Activated T-cell treated with anti-CD3 and anti-CD28 coated beads, Interleukin-2, amount 50 U/mL, for 72 hours (primary cell): ENCODE data around the gene UBE2Z. TPM values are rescaled to one million over a fixed set of nuclear protein-coding genes. Genes with fewer than 3 reads are reported as not detected.

Experiments
- ATAC-seq, 2 donors: fragments of 150-1000 bp; cut with Tn5 transposase; replicated peaks in 1 of 2; 2 replicates each; pipeline ENCODE4 v1.10.0; 2021; ENCODE audit warnings: moderate library complexity in 2 of 2, mild to moderate bottlenecking in 1 of 2
- DNase-seq, 2 donors: peaks; one replicate each; pipeline ENCODE4 v3.0.0; 2021 to 2022; ENCODE audit warnings: mixed read lengths in 1 of 2
- H3K27ac Mint-ChIP-seq: one replicate; pipeline ENCODE4 v1.8.0; 2022; ENCODE audit warnings: mild to moderate bottlenecking, moderate library complexity, mixed read lengths
- H3K27me3 Mint-ChIP-seq: one replicate; pipeline ENCODE4 v1.8.0; 2022; ENCODE audit warnings: low read depth, mixed read lengths
- H3K36me3 Mint-ChIP-seq, 2 donors: one replicate each; pipeline ENCODE4 v1.8.0; 2022; ENCODE audit warnings: mixed read lengths in 2 of 2, mild to moderate bottlenecking in 1 of 2; ENCODE audit not compliant: insufficient read depth in 2 of 2
- H3K4me1 Mint-ChIP-seq: one replicate; pipeline ENCODE4 v1.8.0; 2022; ENCODE audit warnings: low read depth, mixed read lengths
- H3K4me3 Mint-ChIP-seq, 2 donors: one replicate each; pipeline ENCODE4 v1.8.0; 2022; ENCODE audit warnings: mild to moderate bottlenecking in 2 of 2, mixed read lengths in 2 of 2, moderate library complexity in 2 of 2
- H3K9me3 Mint-ChIP-seq, 2 donors: one replicate each; pipeline ENCODE4 v1.8.0; 2022; ENCODE audit warnings: mixed read lengths in 2 of 2
- total RNA-seq, 2 donors: library from RNA; stranded (reverse); gene quantifications; one replicate each; pipeline ENCODE4 v1.2.3, GENCODE V29; 2022

Gene UBE2Z
- total RNA-seq, 2 donors from 2014 or later: 133 to 191 TPM

- Mint-ChIP-seq H3K4me1 (peaks cover 82% of the 10 kb centered on the region), H3K9me3 (no peaks in the 10 kb centered on the region), H3K27ac (peak overlapping the region; percentile 99), H3K36me3 (peaks cover 35 to 46% of the 10 kb centered on the region in 2 donors), H3K27me3 (no peaks in the 10 kb centered on the region), H3K4me3 (peak overlapping the region; percentile 95 to 99)
- no peak for ATAC-seq
- DNase-seq: no peak
Observed at GRCh38 chr17:48910370-48910769, 2.2 kb downstream of the UBE2Z start.

DNA sequence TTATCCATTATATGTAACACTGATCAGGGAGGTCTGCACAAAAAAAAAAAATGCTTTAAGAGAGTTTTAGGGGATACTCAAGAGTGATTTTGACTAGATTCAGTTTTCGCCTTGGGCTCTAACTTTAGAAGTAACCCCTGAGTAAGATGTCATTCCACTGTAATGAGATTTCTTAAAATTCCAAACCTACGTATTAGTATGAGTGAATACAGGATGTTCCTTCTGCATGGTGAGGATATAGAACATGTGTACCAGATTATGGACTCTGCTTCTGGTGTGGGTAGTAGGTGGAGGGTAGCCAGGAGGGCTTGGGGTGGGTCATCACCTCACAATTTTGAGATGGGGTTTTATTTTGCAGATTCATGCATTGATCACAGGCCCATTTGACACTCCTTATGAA lies 4.3 kb downstream of the UBE2Z start:
- DNase-seq (no peak), ATAC-seq (no peak)
- Mint-ChIP-seq H3K27ac (peak overlapping the region; percentile 99), H3K9me3 (no peaks in the 10 kb centered on the region), H3K36me3 (peaks cover 40 to 59% of the 10 kb centered on the region in 2 donors), H3K4me1 (peaks cover 89% of the 10 kb centered on the region), H3K27me3 (no peaks in the 10 kb centered on the region), H3K4me3 (peak overlapping the region; percentile 95 to 99)

DNA sequence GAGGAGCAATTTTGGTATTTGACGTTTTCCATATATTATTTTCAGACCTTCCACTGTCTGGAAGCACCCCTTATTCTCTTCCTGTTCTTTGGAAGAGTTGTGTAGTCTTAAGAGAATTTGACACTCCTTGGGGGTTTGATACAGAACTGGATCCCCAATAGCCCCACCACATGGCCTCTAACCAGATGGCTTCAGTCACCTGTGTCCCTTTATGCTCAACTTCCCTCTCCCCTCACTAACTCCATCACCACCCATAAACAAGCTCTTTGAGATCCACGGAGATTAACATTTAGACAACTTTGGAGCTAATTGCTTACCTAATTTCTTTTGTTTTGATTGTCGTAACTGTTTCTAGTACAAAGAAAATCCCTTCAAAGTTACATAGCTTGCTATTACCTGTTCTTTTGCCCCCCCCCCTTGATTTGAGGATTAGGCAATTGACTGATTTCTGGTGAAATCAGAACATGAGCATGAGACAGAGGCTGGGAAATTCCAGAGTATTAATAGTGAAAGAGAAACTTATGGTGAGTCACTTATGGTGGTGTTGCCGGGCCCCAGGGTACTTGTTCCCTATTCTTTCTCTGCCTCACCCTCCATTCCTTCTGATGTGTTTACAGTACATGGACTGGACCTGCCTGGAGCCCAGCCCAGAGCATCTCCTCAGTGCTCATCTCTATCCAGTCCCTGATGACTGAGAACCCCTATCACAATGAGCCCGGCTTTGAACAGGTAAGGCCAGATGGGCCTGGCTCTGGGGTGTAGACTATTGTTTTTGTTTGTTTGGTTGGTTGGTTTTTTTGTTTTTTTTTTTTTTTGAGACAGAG lies 7.5 kb downstream of the UBE2Z start:
- H3K4me3 Mint-ChIP-seq: peak overlapping the region; percentile 87 to 95
- DNase-seq: peak; percentile 77 to 82

DNA sequence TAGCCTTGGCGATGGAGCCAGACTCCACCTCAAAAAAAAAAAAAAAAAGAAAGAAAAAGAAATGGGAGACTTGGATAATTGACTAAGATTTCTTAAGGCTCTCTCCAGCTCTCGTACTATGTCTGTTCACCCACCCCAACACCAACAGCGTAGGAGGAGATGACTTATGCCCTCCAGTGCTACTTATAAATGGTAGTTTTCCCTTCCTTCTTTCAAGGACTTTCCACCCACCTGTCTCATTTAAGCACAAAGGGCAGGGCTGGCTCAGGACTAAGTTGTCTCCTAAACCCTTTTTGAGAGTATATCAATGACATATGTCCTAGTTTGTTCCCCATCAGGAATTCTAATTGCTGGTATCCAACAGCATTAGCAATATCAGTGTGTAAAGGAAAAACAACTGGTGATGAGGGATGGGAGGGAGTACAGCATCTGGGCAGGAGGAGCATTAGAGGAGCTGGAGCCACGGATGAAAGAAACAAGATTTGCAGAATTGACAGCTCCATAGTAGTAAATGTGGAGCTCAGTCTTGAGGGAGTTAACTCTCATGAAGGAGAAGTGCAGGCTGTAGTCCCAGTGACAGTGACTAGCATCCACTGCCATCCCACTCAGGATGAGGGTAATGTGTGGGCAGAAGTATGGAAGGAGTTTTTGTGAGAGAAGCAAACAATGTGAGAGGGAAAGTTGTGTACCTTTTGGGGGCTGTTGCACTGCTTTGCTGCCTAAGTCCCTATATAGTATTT lies 17.2 kb downstream of the UBE2Z start:
- Mint-ChIP-seq H3K9me3 (no peaks in the 10 kb centered on the region), H3K27me3 (no peaks in the 10 kb centered on the region), H3K36me3 (peaks cover 18 to 42% of the 10 kb centered on the region in 2 donors), H3K4me3 (no peak overlapping the region), H3K4me1 (peaks cover 11% of the 10 kb centered on the region), H3K27ac (peak overlapping the region; percentile 9)
- DNase-seq: no peak
- no peak for ATAC-seq

More for the DNA sequence above, 7.5 kb downstream of the UBE2Z start:
- H3K9me3 Mint-ChIP-seq: no peaks in the 10 kb centered on the region
- peak; percentile 98 for ATAC-seq
- H3K27me3 Mint-ChIP-seq: no peaks in the 10 kb centered on the region
- H3K27ac Mint-ChIP-seq: peak overlapping the region; percentile 99
- H3K4me1 Mint-ChIP-seq: peaks cover 62% of the 10 kb centered on the region
- peaks cover 31 to 57% of the 10 kb centered on the region in 2 donors for H3K36me3 Mint-ChIP-seq

GRCh38 chr17:48925991-48926342 lies 17.8 kb downstream of the UBE2Z start:
- Mint-ChIP-seq H3K27ac (no peak overlapping the region), H3K4me3 (no peak overlapping the region), H3K4me1 (peaks cover 11% of the 10 kb centered on the region), H3K9me3 (no peaks in the 10 kb centered on the region), H3K27me3 (no peaks in the 10 kb centered on the region), H3K36me3 (peaks cover 14 to 39% of the 10 kb centered on the region in 2 donors)
- ATAC-seq (no peak), DNase-seq (no peak)

GRCh38 chr17:48927978-48928745 lies 20.0 kb downstream of the UBE2Z start:
- H3K4me1 Mint-ChIP-seq: peaks cover 19% of the 10 kb centered on the region
- ATAC-seq (no peak), DNase-seq (no peak)
- peaks cover 8 to 41% of the 10 kb centered on the region in 2 donors for H3K36me3 Mint-ChIP-seq
- no peak overlapping the region for H3K4me3 Mint-ChIP-seq
- no peaks in the 10 kb centered on the region for H3K9me3 Mint-ChIP-seq
- H3K27me3 Mint-ChIP-seq: no peaks in the 10 kb centered on the region
- H3K27ac Mint-ChIP-seq: no peak overlapping the region

DNA sequence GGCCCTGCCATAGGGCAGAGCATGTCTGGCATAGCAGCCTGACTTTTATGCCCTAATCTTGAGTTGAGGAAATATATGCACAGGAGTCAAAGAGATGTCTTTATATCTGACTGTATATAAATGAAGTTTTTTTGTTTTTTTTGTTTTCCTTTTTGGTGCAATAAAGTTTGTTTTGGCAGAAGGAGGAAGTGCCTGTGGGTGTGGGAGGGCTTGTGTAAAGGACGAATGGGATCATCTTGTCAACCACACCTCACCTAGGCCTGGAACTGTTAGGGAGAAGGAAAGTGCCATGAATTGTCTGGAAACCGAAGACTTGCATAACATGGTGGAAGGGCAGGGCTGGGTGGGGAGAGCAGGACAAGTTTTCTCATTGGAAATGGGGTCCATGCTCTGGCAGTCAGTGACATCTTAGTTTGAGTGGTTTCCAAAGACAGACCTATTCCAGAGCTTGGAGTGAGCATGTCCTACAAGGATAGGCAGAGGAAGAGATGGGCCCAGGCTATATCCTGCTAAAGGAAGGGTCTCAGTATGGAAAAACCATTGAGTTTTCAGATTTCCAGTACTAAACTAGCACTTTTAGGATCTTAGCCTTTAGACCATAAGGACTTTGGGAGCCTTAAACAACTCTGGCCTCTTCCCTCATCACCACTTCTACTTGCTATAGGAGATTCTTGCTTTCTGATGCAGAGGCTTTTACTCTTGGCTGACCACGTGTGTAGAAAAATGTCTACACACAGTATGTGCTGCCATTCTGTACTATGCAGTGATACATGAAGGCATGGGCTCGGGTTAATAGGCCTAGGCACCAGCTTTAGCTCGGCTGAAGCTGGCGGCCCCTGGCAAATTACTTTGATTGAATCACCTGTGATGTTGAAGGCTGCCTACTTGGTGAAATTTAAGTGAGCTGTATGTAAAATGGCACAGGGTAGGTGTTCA lies 20.9 kb downstream of the UBE2Z start:
- peaks cover 19% of the 10 kb centered on the region for H3K4me1 Mint-ChIP-seq
- peak overlapping the region; percentile 14 for H3K27ac Mint-ChIP-seq
- DNase-seq: no peak
- no peak overlapping the region for H3K4me3 Mint-ChIP-seq
- no peak for ATAC-seq
- H3K9me3 Mint-ChIP-seq: no peaks in the 10 kb centered on the region
- H3K27me3 Mint-ChIP-seq: no peaks in the 10 kb centered on the region
- peaks cover 9 to 37% of the 10 kb centered on the region in 2 donors for H3K36me3 Mint-ChIP-seq

- Mint-ChIP-seq H3K9me3 (no peaks in the 10 kb centered on the region), H3K4me3 (no peak overlapping the region), H3K36me3 (peaks cover 10 to 41% of the 10 kb centered on the region in 2 donors), H3K27ac (peak overlapping the region; percentile 40), H3K27me3 (no peaks in the 10 kb centered on the region), H3K4me1 (peaks cover 19% of the 10 kb centered on the region)
- no peak for ATAC-seq
- no peak for DNase-seq
Observed at GRCh38 chr17:48929812-48930165, 21.6 kb downstream of the UBE2Z start.

GRCh38 chr17:48930435-48930873 lies 22.2 kb downstream of the UBE2Z start:
- Mint-ChIP-seq H3K4me1 (peaks cover 19% of the 10 kb centered on the region), H3K27me3 (no peaks in the 10 kb centered on the region), H3K27ac (peak overlapping the region; percentile 43), H3K4me3 (no peak overlapping the region), H3K9me3 (no peaks in the 10 kb centered on the region), H3K36me3 (peaks cover 11 to 43% of the 10 kb centered on the region in 2 donors)
- ATAC-seq (no peak), DNase-seq (no peak)

DNA sequence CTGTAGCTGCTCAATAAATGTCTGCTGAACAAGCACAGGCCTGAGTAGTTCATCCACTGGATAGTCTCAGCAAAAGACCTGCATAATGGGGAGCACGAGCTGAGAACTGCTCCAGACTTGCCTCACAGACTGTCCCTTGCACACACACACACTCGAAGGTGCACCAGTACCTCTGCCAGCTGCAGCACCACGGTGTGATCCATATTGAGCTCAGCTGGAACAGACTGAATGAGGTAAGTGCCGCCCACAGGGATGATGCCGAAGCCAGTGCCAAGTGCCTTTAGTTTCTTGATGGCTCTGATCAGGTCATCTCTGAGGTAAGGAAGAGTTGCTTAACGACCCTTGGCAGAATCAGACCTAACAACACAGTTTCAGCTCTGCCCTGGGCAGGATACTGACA lies 24.8 kb downstream of the UBE2Z start:
- Mint-ChIP-seq H3K36me3 (peaks cover 10 to 38% of the 10 kb centered on the region in 2 donors), H3K4me3 (no peak overlapping the region), H3K4me1 (peaks cover 18% of the 10 kb centered on the region), H3K9me3 (no peaks in the 10 kb centered on the region), H3K27me3 (no peaks in the 10 kb centered on the region), H3K27ac (peak overlapping the region; percentile 64)
- DNase-seq (no peak), ATAC-seq (peak in 1 of 2 donors; percentile 12)

DNA sequence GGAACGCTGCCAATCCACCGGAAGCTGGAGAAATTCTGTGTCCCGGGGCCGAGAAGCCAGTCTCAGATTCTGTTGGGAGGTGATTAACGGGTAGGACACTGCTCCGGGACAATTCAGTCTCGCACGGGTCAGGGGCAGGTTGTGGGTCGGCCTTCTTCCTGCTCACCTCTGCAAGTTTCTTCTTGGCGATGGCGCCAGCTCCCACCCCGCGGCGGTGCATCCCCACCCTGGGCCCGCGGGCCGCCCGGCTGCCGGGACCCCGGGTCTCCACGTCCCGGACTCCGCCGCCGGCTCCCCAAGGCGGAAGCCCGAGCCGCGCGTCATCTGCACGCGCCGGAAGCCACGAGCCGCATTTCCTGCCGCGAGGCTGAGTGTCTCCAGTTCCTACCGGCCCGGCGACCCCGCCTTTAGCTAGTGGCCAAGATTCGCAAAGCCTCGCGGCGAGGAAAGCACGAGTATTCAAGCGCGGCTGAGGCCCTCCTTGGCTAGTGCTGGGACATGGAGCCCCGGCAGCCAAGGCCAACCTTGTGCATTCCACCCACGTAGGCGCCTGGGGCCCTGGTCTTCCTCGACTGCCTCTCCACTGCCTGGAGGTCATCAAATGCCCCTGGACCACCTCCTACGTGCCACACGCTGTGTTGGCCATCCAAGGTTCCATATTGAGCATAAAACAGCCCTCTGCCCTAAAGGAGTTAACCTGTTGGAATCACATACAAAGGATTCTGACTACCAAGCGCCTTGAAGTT lies 36.5 kb downstream of the UBE2Z start, which contains the start of gene SNF8:
Gene SNF8 (minus strand): TSS at position 328 of the 746 bp plus-strand sequence. CDS start 108 bp downstream, at position 220.
- Mint-ChIP-seq H3K4me3 (peak within 1 kb of the TSS; percentile 98 to 100), H3K4me1 (peaks cover 11% of the 10 kb centered on the region), H3K36me3 (peaks cover 3 to 8% of the 10 kb centered on the region in 2 donors), H3K27ac (peak within 1 kb of the TSS; percentile 98), H3K27me3 (no peaks in the 10 kb centered on the region), H3K9me3 (no peaks in the 10 kb centered on the region)
- ATAC-seq: peak; percentile 96 to 99
- peak; percentile 94 to 97 for DNase-seq
